Measurements from ENCODE around the gene CTSA.
"Not testable (repeated sequence)": the region's sequence is repeated elsewhere in the genome, so short reads cannot be mapped to it uniquely, and the experiment has no call there.

CTSA gene

GRCh38 chr20:45897289-45897688 lies 6.2 kb downstream of the CTSA start:
- DNase-seq = no peak

DNA sequence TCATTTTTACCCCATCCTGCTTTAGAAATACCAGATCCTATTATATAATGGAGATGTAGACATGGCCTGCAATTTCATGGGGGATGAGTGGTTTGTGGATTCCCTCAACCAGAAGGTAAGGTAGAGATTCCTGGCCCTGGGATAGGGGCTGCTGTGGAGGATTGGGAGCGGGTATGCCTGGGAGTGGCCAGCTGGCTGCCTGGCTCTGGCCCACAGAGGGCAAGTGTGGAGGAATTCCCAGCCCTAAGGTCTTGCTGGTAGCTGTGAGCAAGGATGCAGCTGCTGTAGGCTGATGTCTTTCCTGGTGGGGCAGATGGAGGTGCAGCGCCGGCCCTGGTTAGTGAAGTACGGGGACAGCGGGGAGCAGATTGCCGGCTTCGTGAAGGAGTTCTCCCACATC lies 6.6 kb downstream of the CTSA start:
- DNase-seq = no peak

DNA sequence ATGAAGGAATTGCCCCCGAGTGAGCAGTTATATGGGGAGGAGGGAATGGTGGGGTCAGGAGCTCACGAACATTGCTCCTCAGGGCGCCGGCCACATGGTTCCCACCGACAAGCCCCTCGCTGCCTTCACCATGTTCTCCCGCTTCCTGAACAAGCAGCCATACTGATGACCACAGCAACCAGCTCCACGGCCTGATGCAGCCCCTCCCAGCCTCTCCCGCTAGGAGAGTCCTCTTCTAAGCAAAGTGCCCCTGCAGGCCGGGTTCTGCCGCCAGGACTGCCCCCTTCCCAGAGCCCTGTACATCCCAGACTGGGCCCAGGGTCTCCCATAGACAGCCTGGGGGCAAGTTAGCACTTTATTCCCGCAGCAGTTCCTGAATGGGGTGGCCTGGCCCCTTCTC lies 7.2 kb downstream of the CTSA start:
- no peak for DNase-seq

DNA sequence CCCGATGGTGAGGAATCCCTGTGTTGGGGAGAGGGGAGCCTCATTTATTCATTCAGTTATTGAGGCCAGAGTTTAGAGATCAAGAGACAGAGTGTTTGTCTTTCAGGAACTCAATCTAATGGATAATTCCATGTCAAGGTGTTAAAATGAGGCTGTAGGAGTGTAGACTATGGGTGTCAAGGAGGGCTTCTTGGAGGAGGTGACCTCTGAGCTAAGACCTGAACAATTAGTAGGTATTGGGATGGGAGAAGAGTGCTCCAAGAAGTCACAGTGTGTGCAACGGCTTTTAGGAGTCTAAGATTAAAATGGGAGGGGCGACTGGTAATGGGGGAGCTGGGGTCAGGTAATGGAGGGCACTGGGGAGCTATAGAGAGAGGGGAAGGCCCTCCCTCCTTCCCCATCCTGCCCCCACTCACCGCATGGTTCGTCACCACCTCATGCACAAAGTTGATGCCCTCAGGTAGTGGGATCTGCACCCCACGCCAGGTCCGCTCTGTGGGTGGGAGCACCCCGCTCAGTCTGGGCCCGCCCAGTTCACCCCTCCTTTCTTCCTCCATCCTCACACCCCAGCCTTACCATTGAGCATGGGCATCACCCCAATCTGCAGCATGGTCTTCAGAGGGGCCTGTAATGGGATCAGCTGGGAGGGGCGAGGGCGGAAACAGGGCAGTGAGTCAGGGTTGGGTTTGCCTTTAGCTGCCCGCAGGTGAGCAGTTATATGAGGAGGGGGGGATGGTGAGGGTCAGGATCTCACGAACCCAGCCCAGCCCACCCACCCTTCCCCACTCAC lies 8.1 kb downstream of the CTSA start:
- DNase-seq = no peak

DNA sequence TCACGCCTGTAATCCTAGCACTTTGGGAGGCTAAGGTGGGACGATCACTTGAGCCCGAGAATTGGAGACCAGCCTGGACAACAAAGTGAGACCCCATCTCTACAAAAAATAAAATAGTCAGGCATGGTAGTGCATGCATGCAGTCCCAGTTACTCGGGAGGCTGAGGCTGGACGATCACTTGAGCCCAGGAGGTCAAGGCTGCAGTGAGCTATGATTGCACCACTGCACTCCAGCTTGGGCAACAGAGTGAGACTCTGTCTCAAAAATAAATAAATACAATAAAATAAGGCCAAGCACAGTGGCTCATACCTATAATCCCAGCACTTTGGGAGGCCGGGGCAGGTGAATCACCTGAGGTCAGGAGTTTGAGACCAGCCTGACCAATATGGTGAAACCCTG lies 10.2 kb downstream of the CTSA start:
- DNase-seq = not testable (repeated sequence)

DNA sequence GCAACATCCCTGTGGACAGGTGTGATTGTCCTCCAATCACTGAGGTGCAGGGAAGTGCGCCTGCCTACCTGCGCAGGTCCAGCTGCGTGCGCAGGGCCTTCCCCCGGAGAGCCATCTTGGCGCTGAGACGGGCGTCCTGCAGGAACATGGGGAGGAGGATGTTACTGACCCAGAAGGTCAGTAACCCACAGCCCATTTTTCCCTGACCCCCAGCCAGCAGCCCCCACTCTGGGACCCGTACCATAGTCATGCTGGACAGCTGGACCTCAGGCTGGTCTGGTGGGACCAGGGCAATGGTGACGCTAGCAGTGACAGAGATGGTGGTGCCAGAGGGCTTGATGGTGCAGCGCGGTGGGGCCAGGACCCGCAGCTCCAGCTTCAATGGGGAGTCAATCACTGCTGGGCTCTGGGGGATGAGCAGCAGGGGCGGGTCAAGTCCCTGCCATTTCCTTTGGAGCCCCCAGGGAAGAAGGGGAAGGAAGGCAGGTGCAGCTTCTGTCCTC lies 11.1 kb downstream of the CTSA start:
- DNase-seq = peak; percentile 23

DNA sequence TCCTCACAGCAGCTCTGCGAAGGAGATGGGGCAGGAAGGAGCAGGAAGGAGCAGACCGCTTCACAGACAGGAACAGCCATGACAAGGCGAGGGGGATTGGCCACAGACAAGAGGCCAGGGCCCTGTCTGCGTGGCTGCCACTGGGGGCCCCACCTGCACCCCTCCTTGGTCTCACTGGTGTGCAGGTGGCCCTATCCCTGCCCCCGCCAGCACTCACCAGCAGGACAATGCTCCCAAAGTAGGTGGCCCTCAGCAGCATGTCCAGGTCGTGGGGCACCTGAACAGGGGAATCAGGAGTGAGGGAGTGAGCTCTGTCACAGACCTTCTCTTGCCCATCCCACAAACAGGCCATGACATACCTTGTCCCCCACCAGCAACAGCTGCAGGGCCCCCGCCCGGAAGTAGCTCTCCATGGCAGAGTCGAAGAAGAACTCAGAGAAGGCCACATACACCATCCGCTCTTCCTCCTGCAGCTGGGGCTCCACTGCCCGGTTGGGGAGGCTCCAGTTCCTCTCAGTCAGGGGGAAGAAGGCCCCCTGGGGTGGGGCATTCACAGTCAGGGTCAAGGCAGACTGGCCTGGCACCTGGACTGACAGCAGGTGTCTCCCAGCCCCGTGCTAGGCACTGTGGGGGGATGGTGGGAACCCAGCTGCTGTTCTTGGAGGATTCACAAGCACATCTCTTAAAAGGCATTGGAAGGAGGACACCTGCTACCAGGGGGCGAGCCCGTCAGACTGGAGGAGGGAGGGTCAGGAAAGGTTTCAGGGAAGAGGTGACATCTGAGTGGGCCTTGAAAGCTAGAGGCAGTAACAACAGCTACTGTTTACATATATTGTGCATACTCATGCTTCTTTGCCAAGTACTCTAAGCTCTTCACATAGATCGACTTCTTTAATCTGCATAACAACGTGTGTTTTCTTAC lies 13.7 kb downstream of the CTSA start:
- DNase-seq = no peak

DNA sequence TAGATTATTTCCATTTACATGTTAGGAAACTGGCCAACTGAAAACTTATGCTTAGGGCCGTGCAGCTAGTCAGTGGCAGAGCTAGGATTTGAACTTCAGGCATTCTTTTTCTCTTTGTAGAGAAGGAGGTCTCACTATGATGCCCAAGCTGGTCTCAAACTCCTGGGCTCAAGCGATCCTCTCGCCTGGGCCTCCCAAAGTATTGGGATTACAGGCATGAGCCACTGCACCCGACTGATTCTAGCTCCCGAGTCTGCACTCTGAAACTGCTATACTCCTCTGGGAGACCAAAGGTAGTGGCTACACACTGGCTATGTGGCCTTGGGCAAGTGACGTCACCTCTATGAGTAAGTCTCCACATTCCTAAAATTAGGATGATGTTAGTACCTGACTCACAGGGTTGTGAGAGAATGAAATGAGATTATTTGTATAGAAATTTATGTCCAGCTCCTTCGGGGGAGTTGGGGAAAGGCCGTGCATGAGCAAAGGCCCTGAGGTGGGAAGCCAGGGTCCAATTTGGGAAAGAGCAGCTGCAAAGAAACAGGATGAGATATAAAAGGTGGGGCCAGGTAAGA lies 14.5 kb downstream of the CTSA start:
- no peak for DNase-seq

DNA sequence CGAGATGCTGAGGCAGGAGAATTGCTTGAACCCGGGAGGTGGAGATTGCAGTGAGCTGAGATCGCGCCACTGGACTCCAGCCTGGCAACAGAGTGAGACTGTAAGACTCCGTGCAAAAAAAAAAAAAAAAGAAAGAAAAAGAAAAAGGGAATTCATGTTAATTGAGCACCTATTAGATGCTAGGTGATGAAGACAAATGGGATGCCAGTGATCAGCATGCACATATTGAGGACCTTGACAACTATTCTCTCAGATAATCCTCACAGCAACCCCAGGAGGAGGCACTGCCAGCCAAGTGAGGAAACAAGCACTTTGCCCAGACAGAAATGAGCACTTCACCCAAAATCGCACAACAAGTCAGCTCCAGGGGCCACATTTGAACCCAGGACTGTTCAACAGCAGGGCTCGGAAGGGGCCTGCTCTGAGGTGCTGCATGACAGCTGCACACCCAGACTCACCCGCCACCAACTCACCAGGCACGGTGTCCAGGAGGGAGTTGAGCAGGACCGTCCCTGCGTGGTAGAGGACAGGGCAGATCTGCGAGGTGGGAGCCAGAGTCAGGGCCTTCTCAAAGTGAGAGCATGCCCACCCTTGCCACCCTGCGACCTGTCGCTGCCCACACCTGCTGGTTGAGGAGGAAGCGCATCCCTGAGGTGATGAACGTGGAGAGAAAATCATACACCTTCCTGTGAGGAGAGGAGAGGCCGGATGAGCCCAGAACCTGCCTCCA lies 16.2 kb downstream of the CTSA start:
- DNase-seq = no peak

- DNase-seq = no peak
These were observed 16.9 kb downstream of the CTSA start for GRCh38 chr20:45908084-45908483.

DNA sequence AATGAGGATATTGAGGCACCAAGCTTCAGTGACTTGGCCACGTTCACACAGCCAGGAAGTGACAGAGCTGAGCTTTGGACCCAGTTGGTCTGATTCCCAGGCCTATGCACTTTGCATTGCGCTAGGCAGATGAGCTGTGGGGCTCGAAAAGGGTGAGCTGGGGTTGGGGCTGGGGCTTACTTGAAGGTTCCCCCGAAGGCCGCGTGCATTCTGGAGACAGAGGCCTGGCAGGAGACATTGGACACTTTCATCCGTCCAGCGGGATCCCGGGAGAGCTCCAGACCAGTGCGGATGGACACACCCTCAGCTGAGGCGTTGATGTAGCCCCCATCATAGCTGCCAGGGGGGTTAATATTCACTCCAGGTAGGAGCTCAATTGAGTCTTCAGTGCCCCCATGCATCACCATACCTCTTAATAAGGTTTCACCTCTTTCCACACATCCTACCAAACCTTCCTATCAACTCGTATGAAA lies 18.2 kb downstream of the CTSA start:
- DNase-seq = no peak

GRCh38 chr20:45909817-45910669 lies 18.9 kb downstream of the CTSA start:
- DNase-seq = no peak

DNA sequence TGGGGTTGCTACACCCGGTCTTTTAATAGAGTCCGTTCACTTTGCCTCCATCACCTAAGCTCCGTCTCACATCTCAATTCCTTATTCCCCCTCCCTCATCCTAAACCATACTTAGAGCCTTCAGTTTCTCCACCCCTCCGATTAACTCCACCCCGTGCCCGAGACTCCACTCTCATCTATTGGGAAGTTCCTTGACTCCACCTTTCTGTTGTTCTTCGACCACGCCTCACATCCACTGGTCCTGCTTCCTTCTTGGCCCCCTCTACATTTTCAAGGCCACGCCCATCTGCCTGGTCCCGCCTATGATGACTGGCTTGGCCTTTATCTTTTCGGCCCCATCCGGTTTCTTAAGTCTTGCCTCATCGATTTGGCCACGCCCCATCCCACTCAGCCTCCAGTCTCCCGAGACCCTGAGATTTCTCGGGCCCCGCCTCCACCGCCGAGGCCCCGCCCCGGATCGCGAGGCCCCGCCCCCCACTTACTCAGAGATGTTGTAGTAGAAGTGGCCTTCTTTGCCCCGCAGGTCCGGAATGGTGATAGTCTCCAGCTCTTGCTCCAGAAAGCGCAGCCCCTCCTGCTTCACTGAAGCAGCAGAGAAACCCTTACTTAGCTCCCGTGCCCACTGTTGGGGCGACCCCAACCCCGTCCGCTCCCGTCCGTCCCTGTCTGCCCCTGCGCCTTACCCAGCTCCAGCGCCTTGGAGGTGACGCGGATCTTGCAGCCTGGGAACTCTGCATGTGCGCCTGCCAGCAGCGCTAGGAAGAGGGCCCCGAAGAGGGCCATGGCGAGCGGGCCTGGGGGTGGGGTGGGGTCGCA lies 19.7 kb downstream of the CTSA start:
- peak; percentile 98 for DNase-seq

DNA sequence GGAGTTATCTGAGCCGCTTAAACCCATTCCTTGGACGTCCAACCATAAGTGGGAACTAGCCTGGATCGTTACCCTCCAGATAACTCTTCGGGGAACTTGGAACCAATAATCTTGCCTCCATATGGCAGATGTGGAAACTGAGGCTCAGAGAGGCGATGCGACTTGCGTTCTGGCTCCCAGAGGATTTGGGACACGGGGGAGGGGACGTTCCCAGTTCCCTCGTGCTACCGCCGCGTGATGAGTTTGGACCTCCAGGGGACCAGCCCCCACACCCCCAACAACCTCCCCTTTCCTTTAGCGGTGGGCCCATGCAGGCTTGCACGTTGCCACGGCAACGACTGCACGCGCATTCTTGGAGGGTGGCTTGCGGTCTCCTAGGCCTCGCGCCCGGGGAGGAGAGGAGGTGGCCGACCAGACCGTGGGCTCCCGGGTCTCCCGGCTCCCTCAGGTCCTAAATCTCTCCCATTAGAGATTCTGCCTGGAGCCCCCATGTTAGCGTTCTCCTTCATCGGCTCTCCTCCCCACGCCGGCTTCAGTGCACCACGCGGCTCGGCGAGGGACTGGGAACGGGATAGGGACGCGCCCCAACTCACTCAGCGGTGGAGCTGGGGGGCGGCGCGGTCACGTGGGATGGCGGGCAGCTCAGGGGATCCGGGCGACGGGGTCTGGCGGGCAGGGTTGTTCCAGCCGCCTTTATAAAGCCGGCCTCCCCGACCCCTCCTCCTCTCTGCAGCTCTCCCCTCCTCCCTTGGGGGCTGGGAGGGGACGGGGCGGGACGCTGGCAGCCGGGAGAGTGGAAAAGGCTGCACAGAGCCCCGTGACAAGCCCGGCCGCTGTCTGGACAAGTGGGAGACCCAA lies 20.6 kb downstream of the CTSA start, which contains the start of gene PLTP:
Gene PLTP, minus strand, starts transcription at position 670 of the 858 bp plus-strand sequence. CDS start 703 bp downstream, outside the sequence.
- peak; percentile 46 for DNase-seq

- no peak for DNase-seq
These were observed 21.2 kb downstream of the CTSA start for GRCh38 chr20:45912344-45912682.

DNA sequence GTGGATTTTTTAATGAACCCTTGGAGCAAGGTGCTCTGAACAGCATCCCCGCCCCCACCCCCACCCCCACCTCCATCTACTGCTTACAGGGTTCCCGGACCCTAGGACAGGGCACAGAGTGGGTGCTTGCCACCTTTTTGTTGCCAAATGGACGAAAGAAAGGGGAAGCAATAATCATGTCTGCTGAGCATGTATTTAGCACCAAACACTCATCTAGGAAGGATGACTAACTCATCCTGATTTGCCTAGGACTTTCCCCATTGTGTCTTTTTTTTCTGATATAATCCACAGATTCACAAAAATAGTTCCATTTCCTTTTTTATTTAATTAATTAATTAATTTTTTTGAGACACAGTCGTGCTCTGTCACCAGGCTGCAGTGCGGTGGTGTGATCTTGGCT lies 22.0 kb downstream of the CTSA start:
- no peak for DNase-seq

DNA sequence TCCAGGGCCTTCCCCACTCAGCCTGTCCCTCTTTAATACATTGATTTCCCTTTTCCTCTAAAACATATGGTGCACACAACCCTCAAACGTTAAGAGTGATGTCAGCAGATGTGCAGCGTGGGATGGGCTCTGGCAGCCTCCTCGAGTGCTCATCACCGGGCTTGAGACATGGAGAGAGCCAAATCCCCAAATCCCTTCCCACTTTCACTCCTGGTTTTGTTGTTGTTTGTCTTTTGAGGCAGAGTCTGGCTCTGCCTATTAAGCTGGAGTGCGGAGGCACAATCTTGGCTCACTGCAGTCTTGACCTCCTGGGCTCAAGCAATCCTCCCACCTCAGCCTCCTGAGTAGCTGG lies 26.6 kb downstream of the CTSA start:
- DNase-seq = peak; percentile 16

DNA sequence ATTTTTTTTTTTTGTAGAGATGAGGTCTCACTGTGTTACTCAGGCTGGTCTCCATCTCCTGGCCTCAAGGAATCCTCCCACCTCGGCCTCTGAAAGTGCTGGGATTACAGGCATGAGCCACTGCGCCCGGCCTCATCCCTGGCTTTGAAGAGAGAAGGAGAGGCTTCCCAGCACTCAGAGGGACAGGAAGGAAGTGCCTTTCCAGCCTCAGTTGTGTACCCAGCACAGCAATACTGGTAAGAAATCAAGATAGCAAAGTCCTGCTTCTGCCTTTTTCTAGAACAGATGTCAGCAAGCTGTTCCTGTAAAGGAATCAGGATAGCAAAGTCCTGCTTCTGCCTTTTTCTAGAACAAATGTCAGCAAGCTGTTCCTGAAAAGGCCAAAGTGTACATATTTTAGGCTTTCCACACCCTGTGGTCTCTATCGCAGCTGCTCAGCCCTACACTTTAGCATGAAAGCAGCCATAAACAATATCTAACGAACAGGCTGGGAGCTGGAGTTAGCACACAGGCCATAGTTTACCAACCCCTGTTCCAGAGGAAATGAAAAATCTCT lies 27.1 kb downstream of the CTSA start:
- DNase-seq = no peak

DNA sequence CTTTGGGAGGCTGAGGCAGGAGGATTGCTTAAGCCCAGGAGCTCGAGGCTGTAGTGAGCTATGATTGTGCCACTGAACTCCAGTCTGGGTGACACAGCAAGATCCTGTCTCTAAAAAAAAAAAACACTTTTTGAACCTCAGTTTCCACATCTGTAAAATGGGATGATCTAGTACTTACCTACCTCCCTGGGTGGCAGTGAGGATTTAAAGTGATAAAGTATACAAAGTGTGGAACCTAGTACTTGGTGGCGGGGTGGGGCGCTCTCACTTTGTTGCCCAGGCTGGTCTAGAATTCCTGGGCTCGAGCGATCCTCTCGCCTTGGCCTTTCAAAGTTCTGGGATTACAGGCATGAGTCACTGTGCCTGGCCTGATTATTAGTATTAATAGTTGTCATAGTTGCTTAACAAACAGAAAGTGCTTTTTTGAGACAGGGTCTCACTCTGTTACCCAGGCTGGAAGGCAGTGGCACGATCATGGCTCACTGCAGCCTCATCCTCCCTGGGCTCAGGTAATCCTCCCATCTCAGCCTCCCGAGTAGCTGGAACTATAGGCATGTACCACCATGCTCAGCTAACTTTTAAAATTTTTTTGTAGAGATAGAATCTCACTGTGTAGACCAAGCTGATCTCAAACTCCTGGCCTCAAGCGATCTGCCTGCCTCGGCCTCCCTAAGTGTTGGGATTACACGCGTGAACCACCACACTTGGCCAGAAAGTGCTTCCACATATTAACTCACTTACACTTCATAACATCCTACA lies 27.8 kb downstream of the CTSA start:
- DNase-seq = no peak

Measured in NCI-H2171 treated with DMSO at 0.1 percent for 48 hours (cell line).